Activated CD8-positive, alpha-beta T cell treated with anti-CD3 and anti-CD28 coated beads for 36 hours (primary cell): Measurements from ENCODE around the gene PRKG1. TPM values are rescaled to one million over a fixed set of nuclear protein-coding genes. Genes with fewer than 3 reads are reported as not detected.
A peak's percentile ranks its signal among the peaks of the same experiment; 100 is the strongest.

Experiments
- ATAC-seq: fragments of 200-7000 bp; cut with Tn5 transposase; one replicate; pipeline ENCODE4 v1.10.0; 2021; ENCODE audit warnings: mild to moderate bottlenecking, moderate library complexity
- CTCF ChIA-PET: fragments of 350-600 bp; sonication (Branson Sonifier 250); formaldehyde crosslinking; loops from one replicate; lab custom pipeline; 2021; ENCODE audit warnings: antibody characterized with exemption; lab: Charles Lee
- POLR2A ChIA-PET: fragments of 350-600 bp; sonication (Branson Sonifier 250); formaldehyde crosslinking; loops from one replicate; lab custom pipeline; 2021; ENCODE audit warnings: antibody characterized with exemption; lab: Charles Lee
- DNase-seq: peaks from one replicate; pipeline ENCODE4 v3.0.0-alpha.2; 2020
- H3K27ac Mint-ChIP-seq: one replicate; pipeline ENCODE4 v1.8.0; 2021; ENCODE audit warnings: mild to moderate bottlenecking, mixed read lengths
- H3K27me3 Mint-ChIP-seq: one replicate; pipeline ENCODE4 v1.8.0; 2021; ENCODE audit warnings: mixed read lengths
- H3K36me3 Mint-ChIP-seq: one replicate; pipeline ENCODE4 v1.8.0; 2021; ENCODE audit warnings: low read depth, mixed read lengths
- H3K4me1 Mint-ChIP-seq: one replicate; pipeline ENCODE4 v1.8.0; 2021; ENCODE audit warnings: low read depth, mixed read lengths
- H3K4me3 Mint-ChIP-seq: one replicate; pipeline ENCODE4 v1.8.0; 2021; ENCODE audit warnings: mild to moderate bottlenecking, moderate library complexity, mixed read lengths
- H3K9me3 Mint-ChIP-seq: one replicate; pipeline ENCODE4 v1.8.0; 2021; ENCODE audit warnings: mixed read lengths
- CTCF ChIP-seq: fragments of 200-600 bp; IDR thresholded peaks from one replicate; pipeline ENCODE4 v1.8.0; 2022; ENCODE audit warnings: antibody characterized with exemption, mild to moderate bottlenecking
- intact Hi-C: fragments of 100-400 bp; cut with micrococcal nuclease; formaldehyde crosslinking; loops from one replicate; pipeline ENCODE4 v1.10.0; 2022
- total RNA-seq, 2 experiments: library from RNA; stranded (reverse); gene quantifications; one replicate each; pipeline ENCODE4 v1.2.3, GENCODE V29; 2021

PRKG1 gene
- total RNA-seq, 2 experiments from 2014 or later = not detected

GRCh38 chr10:51368943-51369342, 294.7 kb downstream of the PRKG1 start:
- Mint-ChIP-seq H3K9me3 (no peaks in the 10 kb centered on the region), H3K4me1 (no peaks in the 10 kb centered on the region), H3K27me3 (peaks cover 2% of the 10 kb centered on the region), H3K27ac (no peak overlapping the region), H3K4me3 (no peak overlapping the region), H3K36me3 (no peaks in the 10 kb centered on the region)
- POLR2A ChIA-PET = no interaction called here
- intact Hi-C loops = no loop called here
- CTCF ChIA-PET = interaction anchor here (1.1 kb wide), 1 partner anchor 9 kb away, joined by 3 read pairs; no protein-coding TSS in a partner anchor
- no peak for DNase-seq
- TF ChIP-seq CTCF = no peak
- no peak for ATAC-seq

- Mint-ChIP-seq H3K36me3 (no peaks in the 10 kb centered on the region), H3K4me3 (no peak overlapping the region), H3K9me3 (no peaks in the 10 kb centered on the region), H3K27me3 (peaks cover 2% of the 10 kb centered on the region), H3K27ac (no peak overlapping the region), H3K4me1 (no peaks in the 10 kb centered on the region)
- POLR2A ChIA-PET = interaction anchor here (0.6 kb wide), 1 partner anchor 1582 kb away, joined by 7 read pairs; no protein-coding TSS in a partner anchor
- DNase-seq = no peak
- no peak for TF ChIP-seq CTCF
- CTCF ChIA-PET = no interaction called here
- peak; percentile 34 for ATAC-seq
- intact Hi-C loops = no loop called here
Observed at GRCh38 chr10:51369903-51370302, 295.6 kb downstream of the PRKG1 start.

- Mint-ChIP-seq H3K27ac (no peak overlapping the region), H3K4me1 (no peaks in the 10 kb centered on the region), H3K27me3 (peaks cover 2% of the 10 kb centered on the region), H3K4me3 (no peak overlapping the region), H3K9me3 (no peaks in the 10 kb centered on the region), H3K36me3 (no peaks in the 10 kb centered on the region)
- DNase-seq = no peak
- intact Hi-C loops = no loop called here
- ChIA-PET CTCF (no interaction called here), POLR2A (no interaction called here)
- ATAC-seq = no peak
- TF ChIP-seq CTCF = no peak
Observed at GRCh38 chr10:51371743-51372142, 297.5 kb downstream of the PRKG1 start.

- no peak overlapping the region for H3K27ac Mint-ChIP-seq
- H3K36me3 Mint-ChIP-seq = no peaks in the 10 kb centered on the region
- H3K4me3 Mint-ChIP-seq = no peak overlapping the region
- TF ChIP-seq CTCF = no peak
- CTCF ChIA-PET = interaction anchor here (1.0 kb wide), 1 partner anchor 13 kb away, joined by 5 read pairs; no protein-coding TSS in a partner anchor
- POLR2A ChIA-PET = no interaction called here
- H3K9me3 Mint-ChIP-seq = no peaks in the 10 kb centered on the region
- no peak for ATAC-seq
- intact Hi-C loops = no loop called here
- no peaks in the 10 kb centered on the region for H3K4me1 Mint-ChIP-seq
- no peak for DNase-seq
- H3K27me3 Mint-ChIP-seq = no peaks in the 10 kb centered on the region
Observed at GRCh38 chr10:51375790-51376189, 301.5 kb downstream of the PRKG1 start.

GRCh38 chr10:51377070-51377931, 303.0 kb downstream of the PRKG1 start:
- H3K27me3 Mint-ChIP-seq = no peaks in the 10 kb centered on the region
- no peak for TF ChIP-seq CTCF
- intact Hi-C loops = no loop called here
- H3K4me1 Mint-ChIP-seq = no peaks in the 10 kb centered on the region
- ChIA-PET CTCF (interaction anchor here (0.7 to 1.1 kb wide), 2 partner anchors 9 to 13 kb away, joined by 3 read pairs; no protein-coding TSS in a partner anchor), POLR2A (no interaction called here)
- H3K9me3 Mint-ChIP-seq = no peaks in the 10 kb centered on the region
- no peak overlapping the region for H3K4me3 Mint-ChIP-seq
- ATAC-seq = no peak
- no peak overlapping the region for H3K27ac Mint-ChIP-seq
- no peak for DNase-seq
- no peaks in the 10 kb centered on the region for H3K36me3 Mint-ChIP-seq
